ENCODE measurements around the gene C19orf47. TPM values are rescaled to one million over a fixed set of nuclear protein-coding genes. Genes with fewer than 3 reads are reported as not detected.

C19orf47 gene
- total RNA-seq, 3 donors from 2014 or later (not counting 1 experiment from before 2014, with no cell fraction given) = 15.2 to 20.2 (median 16.1) TPM

- Mint-ChIP-seq H3K27me3 (ENCODE audit: low read depth in 2 of 2) (no peaks in the 10 kb centered on the region), H3K27ac (peak overlapping the region; percentile 99), H3K9me3 (no peaks in the 10 kb centered on the region), H3K4me3 (peak overlapping the region; percentile 85), H3K4me1 (peaks cover 49 to 77% of the 10 kb centered on the region in 2 donors), H3K36me3 (no peaks in the 10 kb centered on the region)
- H3K27ac ChIP-seq (ENCODE audit: low read length) = peak overlapping the region; percentile 83
- DNase-seq = peak in 1 of 2 donors; percentile 53
- 43% methylated on average over 16 of the region's 17 CpGs for WGBS (ENCODE audit: insufficient coverage)
- H3K36me3 ChIP-seq (ENCODE audit: control insufficient read depth, insufficient read depth, low read length) = peaks cover 2% of the 10 kb centered on the region
- H3K4me3 ChIP-seq (ENCODE audit: low read length) = no peak overlapping the region
- peak; percentile 31 to 42 (median 32) for ATAC-seq
- TF ChIP-seq CTCF (IDR thresholded peaks at IDR 0.05) = no peak
- no peaks in the 10 kb centered on the region for H3K27me3 ChIP-seq (ENCODE audit: control insufficient read depth, insufficient read depth, low read length)
- H3K4me1 ChIP-seq (ENCODE audit: control insufficient read depth, insufficient read depth, low read length) = peaks cover 70% of the 10 kb centered on the region
- H3K9me3 ChIP-seq (ENCODE audit: control insufficient read depth, insufficient read depth, low read length) = no peaks in the 10 kb centered on the region
- intact Hi-C loops (cut with micrococcal nuclease) = loop anchor here (5.0 to 10.0 kb wide), 2 partner anchors 67 to 135 kb away; partner anchors contain the start of genes C19orf47 and PLD3
Measured at GRCh38 chr19:40279761-40280607, 68.2 kb downstream of the C19orf47 start.

- no peak overlapping the region for H3K4me3 Mint-ChIP-seq
Measured at GRCh38 chr19:40279120-40279551, 69.1 kb downstream of the C19orf47 start.

GRCh38 chr19:40278361-40279035, 69.7 kb downstream of the C19orf47 start:
- DNase-seq = no peak
- peaks cover 70% of the 10 kb centered on the region for H3K4me1 ChIP-seq (ENCODE audit: control insufficient read depth, insufficient read depth, low read length)
- peak overlapping the region; percentile 83 for H3K27ac ChIP-seq (ENCODE audit: low read length)
- Mint-ChIP-seq H3K27ac (peak overlapping the region; percentile 99), H3K27me3 (ENCODE audit: low read depth in 2 of 2) (no peaks in the 10 kb centered on the region), H3K36me3 (no peaks in the 10 kb centered on the region), H3K9me3 (no peaks in the 10 kb centered on the region), H3K4me1 (peaks cover 52 to 80% of the 10 kb centered on the region in 2 donors), H3K4me3 (peak overlapping the region; percentile 17)
- no peak overlapping the region for H3K4me3 ChIP-seq (ENCODE audit: low read length)
- no peak for ATAC-seq
- H3K27me3 ChIP-seq (ENCODE audit: control insufficient read depth, insufficient read depth, low read length) = no peaks in the 10 kb centered on the region
- WGBS (ENCODE audit: insufficient coverage) = 84% methylated on average over 15 of the region's 16 CpGs
- H3K36me3 ChIP-seq (ENCODE audit: control insufficient read depth, insufficient read depth, low read length) = peaks cover 2% of the 10 kb centered on the region
- intact Hi-C loops (cut with micrococcal nuclease) = no loop called here
- no peak for TF ChIP-seq CTCF (IDR thresholded peaks at IDR 0.05)
- H3K9me3 ChIP-seq (ENCODE audit: control insufficient read depth, insufficient read depth, low read length) = no peaks in the 10 kb centered on the region

More at GRCh38 chr19:40279120-40279551, 69.1 kb downstream of the C19orf47 start:
- Mint-ChIP-seq H3K27me3 (ENCODE audit: low read depth in 2 of 2) (no peaks in the 10 kb centered on the region), H3K9me3 (no peaks in the 10 kb centered on the region), H3K4me1 (peaks cover 51 to 80% of the 10 kb centered on the region in 2 donors), H3K36me3 (no peaks in the 10 kb centered on the region), H3K27ac (peak overlapping the region; percentile 99)
- Histone ChIP-seq H3K27ac (ENCODE audit: low read length) (peak overlapping the region; percentile 83), H3K27me3 (ENCODE audit: control insufficient read depth, insufficient read depth, low read length) (no peaks in the 10 kb centered on the region), H3K9me3 (ENCODE audit: control insufficient read depth, insufficient read depth, low read length) (no peaks in the 10 kb centered on the region), H3K4me3 (ENCODE audit: low read length) (no peak overlapping the region), H3K36me3 (ENCODE audit: control insufficient read depth, insufficient read depth, low read length) (peaks cover 2% of the 10 kb centered on the region), H3K4me1 (ENCODE audit: control insufficient read depth, insufficient read depth, low read length) (peaks cover 74% of the 10 kb centered on the region)
- intact Hi-C loops (cut with micrococcal nuclease) = no loop called here
- TF ChIP-seq CTCF (IDR thresholded peaks at IDR 0.05) = no peak
- DNase-seq (no peak), ATAC-seq (peak in 1 of 3 donors; percentile 22)
- WGBS (ENCODE audit: insufficient coverage) = 49% methylated on average over 14 of the region's 15 CpGs
